Measurements from ENCODE around the gene C4orf50.

DNA sequence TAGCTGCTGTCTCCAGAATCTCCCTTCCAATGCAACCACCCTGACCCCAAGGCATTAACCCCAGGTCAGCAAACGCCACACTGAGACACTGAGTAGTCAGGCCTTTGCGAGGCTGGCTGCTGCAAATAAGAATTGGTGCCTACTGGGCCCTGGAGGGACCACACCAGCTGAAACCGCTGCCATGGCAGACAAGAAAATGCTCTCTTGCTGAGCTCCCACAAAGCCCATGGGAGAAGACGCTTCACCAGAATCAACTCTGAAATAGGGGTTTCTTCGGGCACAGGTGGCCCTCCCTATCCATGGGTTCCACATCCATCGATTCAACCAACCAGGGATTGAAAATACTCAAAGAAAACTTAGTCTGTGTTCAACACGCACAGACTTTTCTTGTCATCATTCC, 98.7 kb downstream of the C4orf50 start:
- TF ChIP-seq, protein P1, sequence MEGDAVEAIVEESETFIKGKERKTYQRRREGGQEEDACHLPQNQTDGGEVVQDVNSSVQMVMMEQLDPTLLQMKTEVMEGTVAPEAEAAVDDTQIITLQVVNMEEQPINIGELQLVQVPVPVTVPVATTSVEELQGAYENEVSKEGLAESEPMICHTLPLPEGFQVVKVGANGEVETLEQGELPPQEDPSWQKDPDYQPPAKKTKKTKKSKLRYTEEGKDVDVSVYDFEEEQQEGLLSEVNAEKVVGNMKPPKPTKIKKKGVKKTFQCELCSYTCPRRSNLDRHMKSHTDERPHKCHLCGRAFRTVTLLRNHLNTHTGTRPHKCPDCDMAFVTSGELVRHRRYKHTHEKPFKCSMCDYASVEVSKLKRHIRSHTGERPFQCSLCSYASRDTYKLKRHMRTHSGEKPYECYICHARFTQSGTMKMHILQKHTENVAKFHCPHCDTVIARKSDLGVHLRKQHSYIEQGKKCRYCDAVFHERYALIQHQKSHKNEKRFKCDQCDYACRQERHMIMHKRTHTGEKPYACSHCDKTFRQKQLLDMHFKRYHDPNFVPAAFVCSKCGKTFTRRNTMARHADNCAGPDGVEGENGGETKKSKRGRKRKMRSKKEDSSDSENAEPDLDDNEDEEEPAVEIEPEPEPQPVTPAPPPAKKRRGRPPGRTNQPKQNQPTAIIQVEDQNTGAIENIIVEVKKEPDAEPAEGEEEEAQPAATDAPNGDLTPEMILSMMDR (conservative IDR thresholded peaks at IDR 0.05; ENCODE audit: low read depth, low read length), result no peak
- no peak for TF ChIP-seq RAD21 (IDR thresholded peaks at IDR 0.05; ENCODE audit: low read length)
- TF ChIP-seq POLR2A (IDR thresholded peaks at IDR 0.05; ENCODE audit: low read depth, low read length), result no peak
- TF ChIP-seq, protein P2, sequence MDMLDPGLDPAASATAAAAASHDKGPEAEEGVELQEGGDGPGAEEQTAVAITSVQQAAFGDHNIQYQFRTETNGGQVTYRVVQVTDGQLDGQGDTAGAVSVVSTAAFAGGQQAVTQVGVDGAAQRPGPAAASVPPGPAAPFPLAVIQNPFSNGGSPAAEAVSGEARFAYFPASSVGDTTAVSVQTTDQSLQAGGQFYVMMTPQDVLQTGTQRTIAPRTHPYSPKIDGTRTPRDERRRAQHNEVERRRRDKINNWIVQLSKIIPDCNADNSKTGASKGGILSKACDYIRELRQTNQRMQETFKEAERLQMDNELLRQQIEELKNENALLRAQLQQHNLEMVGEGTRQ (IDR thresholded peaks at IDR 0.05; ENCODE audit: low read depth, low read length), result no peak
- TF ChIP-seq MAFK (IDR thresholded peaks at IDR 0.05; ENCODE audit: low read depth, low read length), result no peak
- TF ChIP-seq FOS (IDR thresholded peaks at IDR 0.05; ENCODE audit: low read depth, low read length), result no peak
- TF ChIP-seq NFE2L2 (IDR thresholded peaks at IDR 0.05; ENCODE audit: low read depth, low read length), result no peak
- no peak for TF ChIP-seq BHLHE40 (IDR thresholded peaks at IDR 0.05; ENCODE audit: low read depth, low read length)
- no peak for TF ChIP-seq RFX5 (IDR thresholded peaks at IDR 0.05; ENCODE audit: low read depth, low read length)
- no peak for TF ChIP-seq CEBPB (IDR thresholded peaks at IDR 0.05; ENCODE audit: low read depth, low read length)
- TF ChIP-seq MXI1 (IDR thresholded peaks at IDR 0.05; ENCODE audit: borderline replicate concordance, low read depth, low read length), result no peak
- TF ChIP-seq, protein P3, sequence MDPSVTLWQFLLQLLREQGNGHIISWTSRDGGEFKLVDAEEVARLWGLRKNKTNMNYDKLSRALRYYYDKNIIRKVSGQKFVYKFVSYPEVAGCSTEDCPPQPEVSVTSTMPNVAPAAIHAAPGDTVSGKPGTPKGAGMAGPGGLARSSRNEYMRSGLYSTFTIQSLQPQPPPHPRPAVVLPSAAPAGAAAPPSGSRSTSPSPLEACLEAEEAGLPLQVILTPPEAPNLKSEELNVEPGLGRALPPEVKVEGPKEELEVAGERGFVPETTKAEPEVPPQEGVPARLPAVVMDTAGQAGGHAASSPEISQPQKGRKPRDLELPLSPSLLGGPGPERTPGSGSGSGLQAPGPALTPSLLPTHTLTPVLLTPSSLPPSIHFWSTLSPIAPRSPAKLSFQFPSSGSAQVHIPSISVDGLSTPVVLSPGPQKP (IDR thresholded peaks at IDR 0.05; ENCODE audit: borderline replicate concordance, low read depth, low read length), result no peak
- no peak for TF ChIP-seq MAZ (IDR thresholded peaks at IDR 0.05; ENCODE audit: borderline replicate concordance, low read depth, low read length)
- TF ChIP-seq CHD1 (IDR thresholded peaks at IDR 0.05; ENCODE audit: low read depth, low read length), result no peak

Measured in IMR-90 (cell line).